ENCODE data around the gene MOB1A. TPM values are rescaled to one million over a fixed set of nuclear protein-coding genes. Genes with fewer than 3 reads are reported as not detected.

The MOB1A gene
- total RNA-seq, 1 donor: 159 TPM

DNA sequence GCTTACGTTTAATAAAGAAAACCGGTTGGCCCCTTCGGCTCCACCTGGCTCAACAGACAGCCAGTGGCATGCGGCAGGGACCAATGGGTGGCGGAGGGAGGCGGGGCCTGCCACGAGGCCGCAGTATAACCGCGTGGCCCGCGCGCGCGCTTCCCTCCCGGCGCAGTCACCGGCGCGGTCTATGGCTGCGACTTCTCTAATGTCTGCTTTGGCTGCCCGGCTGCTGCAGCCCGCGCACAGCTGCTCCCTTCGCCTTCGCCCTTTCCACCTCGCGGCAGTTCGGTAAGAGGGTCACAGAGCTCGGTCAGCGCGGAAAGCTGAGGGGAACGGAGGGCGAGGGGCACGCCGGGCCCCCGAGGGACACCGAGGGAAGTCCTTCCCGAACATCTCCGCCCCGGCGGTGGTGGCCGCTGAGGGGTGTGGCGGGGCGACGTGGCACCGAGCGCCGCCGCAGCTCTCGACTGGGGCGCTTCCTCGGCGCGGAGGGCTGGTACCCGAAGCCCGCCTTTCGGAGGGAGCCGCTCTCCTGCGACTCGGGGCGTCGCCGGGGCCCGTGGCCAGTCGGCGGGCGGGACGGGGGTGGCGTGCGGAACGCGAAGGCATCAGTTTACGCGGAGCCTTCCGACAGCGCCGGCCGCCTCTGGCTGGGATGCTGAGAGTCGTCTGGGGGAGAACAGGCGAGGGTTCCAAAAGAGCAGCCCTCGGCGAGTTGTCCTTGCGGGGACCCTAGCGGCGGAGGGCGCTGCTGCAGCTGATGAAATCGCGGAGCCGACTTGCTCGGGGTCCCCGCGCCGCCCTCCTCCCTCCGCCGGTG, 20.0 kb upstream of the MOB1A start, which contains the start of gene MTHFD2:
TSS of gene MTHFD2 (plus strand) at position 155 of the 814 bp plus-strand sequence. CDS start at position 182, 27 bp downstream.
- peak; percentile 96 for DNase-seq (ENCODE audit: low read depth)
- TF ChIP-seq, protein P1, sequence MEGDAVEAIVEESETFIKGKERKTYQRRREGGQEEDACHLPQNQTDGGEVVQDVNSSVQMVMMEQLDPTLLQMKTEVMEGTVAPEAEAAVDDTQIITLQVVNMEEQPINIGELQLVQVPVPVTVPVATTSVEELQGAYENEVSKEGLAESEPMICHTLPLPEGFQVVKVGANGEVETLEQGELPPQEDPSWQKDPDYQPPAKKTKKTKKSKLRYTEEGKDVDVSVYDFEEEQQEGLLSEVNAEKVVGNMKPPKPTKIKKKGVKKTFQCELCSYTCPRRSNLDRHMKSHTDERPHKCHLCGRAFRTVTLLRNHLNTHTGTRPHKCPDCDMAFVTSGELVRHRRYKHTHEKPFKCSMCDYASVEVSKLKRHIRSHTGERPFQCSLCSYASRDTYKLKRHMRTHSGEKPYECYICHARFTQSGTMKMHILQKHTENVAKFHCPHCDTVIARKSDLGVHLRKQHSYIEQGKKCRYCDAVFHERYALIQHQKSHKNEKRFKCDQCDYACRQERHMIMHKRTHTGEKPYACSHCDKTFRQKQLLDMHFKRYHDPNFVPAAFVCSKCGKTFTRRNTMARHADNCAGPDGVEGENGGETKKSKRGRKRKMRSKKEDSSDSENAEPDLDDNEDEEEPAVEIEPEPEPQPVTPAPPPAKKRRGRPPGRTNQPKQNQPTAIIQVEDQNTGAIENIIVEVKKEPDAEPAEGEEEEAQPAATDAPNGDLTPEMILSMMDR (IDR thresholded peaks at IDR 0.05; ENCODE audit: insufficient read depth, low read length): peak; percentile 91
- peak within 1 kb of the TSS; percentile 94 for H3K4me3 ChIP-seq (ENCODE audit: low read depth, low read length)

DNA sequence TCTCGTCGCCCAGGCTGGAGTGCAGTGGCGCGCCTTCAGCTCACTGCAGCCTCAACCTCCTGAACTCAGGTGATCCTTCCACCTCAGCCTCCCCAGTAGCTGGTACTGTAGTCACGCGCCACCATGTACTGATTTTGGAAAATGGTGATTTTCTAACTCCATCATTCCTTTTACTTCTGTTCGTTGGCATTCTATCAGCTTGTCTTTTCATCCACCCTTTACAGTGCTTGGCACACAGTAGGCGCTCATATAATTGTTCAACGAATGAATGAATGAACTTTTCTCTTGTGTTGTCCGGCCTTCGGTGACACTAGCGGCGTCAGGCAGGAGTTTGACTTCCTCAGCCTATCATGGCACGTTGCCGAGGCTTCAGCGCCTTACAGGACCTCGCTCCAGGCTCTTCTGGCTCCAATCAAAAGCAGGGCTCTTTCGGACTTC, 19.4 kb upstream of the MOB1A start:
- peak overlapping the region; percentile 94 for H3K4me3 ChIP-seq (ENCODE audit: low read depth, low read length)
- TF ChIP-seq, protein P1 (IDR thresholded peaks at IDR 0.05; ENCODE audit: insufficient read depth, low read length): no peak
- DNase-seq (ENCODE audit: low read depth): no peak

DNA sequence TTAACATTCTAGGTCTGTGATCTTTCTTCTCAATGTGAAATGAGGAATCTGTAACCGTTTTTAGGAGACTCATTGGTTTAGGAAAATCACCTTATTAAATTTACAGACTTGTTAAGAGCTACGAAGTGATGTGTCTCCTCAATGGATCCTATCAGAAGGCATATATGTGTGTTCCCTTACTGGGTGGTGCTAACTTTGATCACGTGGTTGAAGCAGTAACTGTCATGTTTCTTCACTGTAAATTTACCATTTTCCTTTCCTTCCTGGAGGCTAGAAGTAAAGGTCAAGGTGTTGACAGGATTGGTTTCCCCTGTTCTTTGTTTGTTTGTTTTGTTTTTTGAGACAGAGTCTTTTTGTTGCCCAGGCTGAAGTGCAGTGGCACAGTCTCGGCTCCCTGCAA, 18.4 kb upstream of the MOB1A start:
- H3K4me3 ChIP-seq (ENCODE audit: low read depth, low read length): no peak overlapping the region
- no peak for DNase-seq (ENCODE audit: low read depth)
- TF ChIP-seq, protein P1 (IDR thresholded peaks at IDR 0.05; ENCODE audit: insufficient read depth, low read length): no peak

DNA sequence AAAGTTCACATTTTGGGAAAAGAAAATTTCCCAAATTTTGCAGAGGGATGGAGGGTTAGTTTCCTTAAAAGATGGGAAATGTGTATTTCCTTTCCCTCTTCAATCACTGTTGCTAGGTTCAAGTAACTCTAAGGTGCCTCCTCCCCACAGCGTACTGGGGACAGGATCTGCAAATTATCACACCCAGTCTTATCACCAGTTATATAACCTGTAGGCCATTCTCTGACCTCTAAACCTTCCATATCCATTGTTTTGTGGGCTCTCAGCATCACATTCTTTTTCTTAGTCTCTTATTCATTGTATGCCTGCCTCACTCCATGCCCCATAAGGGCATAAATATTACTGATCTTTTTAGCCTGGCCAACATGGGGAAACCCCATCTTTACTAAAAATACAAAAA, 16.1 kb upstream of the MOB1A start:
- H3K4me3 ChIP-seq (ENCODE audit: low read depth, low read length): no peak overlapping the region
- DNase-seq (ENCODE audit: low read depth): no peak
- TF ChIP-seq, protein P1 (IDR thresholded peaks at IDR 0.05; ENCODE audit: insufficient read depth, low read length): no peak

DNA sequence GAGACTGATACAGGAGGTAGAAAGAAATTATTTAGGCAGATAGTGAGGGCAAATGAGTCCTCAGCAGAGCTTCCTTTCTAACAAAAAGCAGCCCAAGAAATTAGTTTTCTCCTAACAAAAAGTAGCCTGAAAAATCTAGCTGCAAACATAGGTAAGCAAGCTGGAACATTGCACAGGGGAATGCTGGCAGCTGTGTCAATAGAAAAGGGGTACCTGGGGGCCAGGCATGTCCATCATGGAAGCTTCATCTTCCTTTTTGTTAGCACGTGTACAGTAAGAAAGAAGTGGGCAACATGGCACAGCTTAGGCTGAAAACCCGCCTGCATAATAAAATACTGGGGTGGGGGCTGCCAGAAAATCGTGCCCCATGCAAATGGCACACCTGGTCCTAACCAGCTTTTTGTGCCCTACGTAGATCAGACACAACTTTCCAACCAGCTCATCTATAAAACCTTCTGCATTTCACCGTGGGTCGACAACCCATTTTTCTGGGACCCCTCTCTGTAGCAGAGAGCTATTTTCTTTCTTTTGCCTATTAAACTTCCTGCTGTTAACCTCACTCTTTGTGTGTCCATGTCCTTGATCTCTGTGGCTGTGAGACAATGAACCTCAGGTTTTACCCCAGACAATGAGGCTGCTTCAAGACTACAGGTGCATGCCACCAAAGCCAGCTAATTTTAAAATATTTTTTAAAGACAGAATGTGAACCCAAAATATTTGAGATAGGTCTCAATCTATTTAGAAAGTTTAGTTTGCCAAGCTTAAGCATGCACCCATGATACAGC, 13.1 kb upstream of the MOB1A start:
- TF ChIP-seq, protein P1 (IDR thresholded peaks at IDR 0.05; ENCODE audit: insufficient read depth, low read length): no peak
- H3K4me3 ChIP-seq (ENCODE audit: low read depth, low read length): no peak overlapping the region
- DNase-seq (ENCODE audit: low read depth): no peak

DNA sequence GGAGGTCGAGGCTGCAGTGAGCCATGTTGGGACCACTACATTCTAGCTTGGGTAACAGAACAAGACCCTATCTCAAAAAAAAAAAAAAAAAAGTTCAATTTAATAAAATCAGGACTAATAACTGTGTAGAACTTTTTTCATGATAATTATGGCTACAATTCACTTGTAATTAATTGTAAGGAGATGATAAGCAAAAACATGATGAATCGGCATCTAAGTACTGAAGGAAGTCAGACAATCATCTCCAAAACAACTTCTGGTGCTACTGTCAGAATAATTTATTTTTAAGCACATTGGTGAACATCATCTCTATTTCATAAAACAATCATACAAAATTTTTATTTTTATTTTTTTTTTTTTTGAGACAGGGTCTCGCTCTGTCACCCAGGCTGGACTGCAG, 10.0 kb upstream of the MOB1A start:
- no peak for DNase-seq (ENCODE audit: low read depth)
- TF ChIP-seq, protein P1 (IDR thresholded peaks at IDR 0.05; ENCODE audit: insufficient read depth, low read length): no peak
- H3K4me3 ChIP-seq (ENCODE audit: low read depth, low read length): no peak overlapping the region

Data from fibroblast of the aortic adventitia (primary cell).